HG03432 (cell line): ENCODE results near the gene PRKCH.
A peak's percentile ranks its signal among the peaks of the same experiment; 100 is the strongest.

Experiments used
- ATAC-seq: cut with Tn5 transposase; IDR thresholded peaks from one replicate; pipeline ENCODE4 v1.9.1; 2021; ENCODE audit warnings: mild to moderate bottlenecking, moderate library complexity; ENCODE audit not compliant: unreplicated experiment

Gene PRKCH

GRCh38 chr14:61335049-61335448, 13.7 kb downstream of the PRKCH start:
- ATAC-seq = no peak

- ATAC-seq = no peak
Observed at GRCh38 chr14:61335671-61336275, 14.4 kb downstream of the PRKCH start.

DNA sequence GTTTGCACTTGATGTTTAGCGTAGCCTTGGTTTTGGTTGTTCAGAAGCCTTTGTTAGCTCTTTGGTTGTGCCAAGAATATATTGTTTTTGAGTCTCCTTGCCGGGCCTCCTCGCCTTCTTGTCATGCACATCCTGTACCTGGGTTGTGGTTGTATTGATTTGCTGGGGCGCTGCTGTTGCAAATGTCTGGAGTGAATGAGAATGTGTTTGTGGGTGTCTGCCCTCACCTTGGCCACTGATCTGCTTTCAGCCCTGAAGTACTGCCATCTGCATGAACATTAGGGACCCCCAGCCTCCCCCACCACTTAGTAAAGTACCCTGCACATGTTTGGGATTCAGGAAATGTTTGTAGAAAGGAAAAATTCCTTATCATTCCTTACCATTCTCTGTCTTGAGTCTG, 16.5 kb downstream of the PRKCH start:
- no peak for ATAC-seq

DNA sequence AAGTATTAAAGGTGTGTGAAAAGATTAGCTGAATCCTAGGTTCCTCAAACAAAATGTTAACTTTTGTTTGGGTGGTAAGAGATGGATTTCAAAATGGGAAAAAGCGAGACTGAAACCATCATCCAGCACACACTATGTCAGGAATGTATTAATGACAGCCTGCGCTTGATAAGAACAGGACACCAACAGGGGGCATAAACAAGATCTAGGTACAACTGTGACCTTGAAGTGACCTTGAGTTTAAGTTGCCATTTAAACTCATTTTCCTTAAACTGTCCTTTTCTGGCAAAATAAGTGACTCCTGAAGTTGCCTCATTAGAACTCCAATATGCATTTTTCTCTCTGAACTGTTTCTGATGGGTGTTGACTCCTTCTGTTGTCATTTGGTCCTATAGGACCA, 17.1 kb downstream of the PRKCH start:
- ATAC-seq = no peak

DNA sequence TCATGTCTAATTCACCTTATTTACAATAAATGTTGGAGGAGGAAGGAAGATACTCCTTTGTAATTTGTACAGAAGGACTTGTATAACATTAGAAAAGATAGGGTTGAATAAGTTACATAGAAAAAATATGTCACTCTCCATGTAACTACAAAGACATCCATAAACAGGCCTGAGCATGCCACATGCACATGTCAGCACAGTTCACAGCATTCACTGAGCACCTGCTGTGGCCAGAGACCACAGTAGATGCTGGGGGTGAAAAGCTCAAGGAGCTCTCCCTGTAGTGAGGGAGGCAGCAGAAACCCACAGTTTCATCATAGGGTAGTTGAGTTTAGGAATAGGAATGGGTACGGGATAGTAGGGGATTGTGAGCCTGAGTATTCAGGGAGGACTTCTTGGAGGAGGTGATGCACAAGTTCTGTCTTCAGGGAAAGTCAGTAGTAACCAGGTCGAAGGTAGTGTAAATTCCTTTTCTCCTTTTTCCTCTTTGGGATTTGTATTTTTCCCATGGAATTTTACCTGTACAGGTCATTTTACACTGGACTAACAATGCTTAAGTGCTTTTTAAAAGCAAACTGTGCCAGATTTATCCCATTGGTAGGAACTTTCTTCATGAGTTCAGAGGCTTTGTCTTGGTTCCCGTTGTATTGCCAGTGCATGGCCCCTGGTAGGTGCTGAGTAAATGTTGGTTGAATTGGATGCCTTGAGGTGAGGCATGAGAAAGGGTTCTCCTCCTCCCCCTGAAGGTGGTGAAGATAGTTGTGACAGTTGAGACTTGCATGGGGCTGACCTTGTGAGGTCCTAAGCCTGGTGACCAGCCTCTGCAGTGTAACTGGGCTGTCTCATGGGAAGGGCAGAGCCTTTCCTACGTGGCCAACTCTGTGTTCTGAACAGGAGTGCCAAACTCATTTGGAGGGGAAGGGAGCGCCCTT, 20.2 kb downstream of the PRKCH start:
- ATAC-seq = peak; percentile 30

GRCh38 chr14:61342486-61342885, 21.1 kb downstream of the PRKCH start:
- peak; percentile 38 for ATAC-seq

GRCh38 chr14:61342932-61343331, 21.6 kb downstream of the PRKCH start:
- peak; percentile 1 for ATAC-seq

DNA sequence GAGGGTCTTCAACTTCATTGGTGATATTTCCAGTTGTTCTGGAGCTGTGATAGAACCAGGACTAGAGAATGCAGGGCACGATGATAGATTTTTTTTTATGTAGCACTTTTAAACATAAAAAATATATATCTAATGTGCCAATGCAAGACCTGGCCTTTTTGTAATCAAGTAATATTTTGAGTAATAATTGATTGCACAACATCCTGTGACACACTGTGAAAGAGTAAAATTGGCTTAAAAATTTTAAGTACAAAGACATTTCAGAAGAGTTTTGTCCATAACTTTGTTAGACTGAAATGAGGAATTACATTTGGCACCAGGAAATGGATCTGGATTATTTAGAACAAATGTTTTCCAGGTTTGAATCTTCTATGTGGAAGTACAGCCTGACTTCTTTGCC, 22.1 kb downstream of the PRKCH start:
- ATAC-seq = no peak

DNA sequence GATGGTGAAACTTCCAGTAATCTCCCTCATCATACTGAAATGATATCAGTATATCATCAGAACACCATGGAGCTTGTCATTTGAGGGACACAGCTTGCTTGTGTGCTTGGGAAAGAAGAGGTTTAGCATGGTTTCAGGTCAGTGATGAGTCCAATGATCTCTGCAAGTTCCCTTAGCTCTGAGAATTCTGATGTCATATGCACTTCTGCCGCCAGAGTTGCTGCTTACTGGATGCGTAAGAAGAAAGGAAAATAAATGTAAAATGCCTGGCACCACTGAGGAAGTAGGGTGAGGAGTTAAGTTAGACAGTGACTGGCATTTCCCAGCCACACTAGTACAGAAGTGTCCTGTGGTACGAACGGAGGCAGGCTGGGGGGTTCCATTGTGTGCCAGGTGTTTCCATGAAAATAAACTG, 22.6 kb downstream of the PRKCH start:
- no peak for ATAC-seq

- ATAC-seq = no peak
Observed at GRCh38 chr14:61344437-61345150, 23.2 kb downstream of the PRKCH start.

DNA sequence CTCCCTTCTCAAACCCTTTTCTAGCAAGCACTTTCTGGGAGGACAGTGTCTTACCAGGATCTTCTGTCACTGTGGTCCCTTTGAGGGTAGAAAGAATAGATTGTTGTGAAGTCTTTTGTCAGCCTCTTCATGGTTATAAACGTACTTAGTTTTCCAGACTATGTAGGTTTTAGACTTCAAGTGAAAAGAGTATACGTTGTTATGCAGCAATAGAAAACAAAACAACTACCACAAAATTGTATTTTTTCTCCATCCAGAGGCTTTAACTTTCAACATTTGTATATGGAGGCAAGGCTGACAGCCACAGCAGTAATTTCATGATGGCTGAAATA, 23.7 kb downstream of the PRKCH start:
- no peak for ATAC-seq

DNA sequence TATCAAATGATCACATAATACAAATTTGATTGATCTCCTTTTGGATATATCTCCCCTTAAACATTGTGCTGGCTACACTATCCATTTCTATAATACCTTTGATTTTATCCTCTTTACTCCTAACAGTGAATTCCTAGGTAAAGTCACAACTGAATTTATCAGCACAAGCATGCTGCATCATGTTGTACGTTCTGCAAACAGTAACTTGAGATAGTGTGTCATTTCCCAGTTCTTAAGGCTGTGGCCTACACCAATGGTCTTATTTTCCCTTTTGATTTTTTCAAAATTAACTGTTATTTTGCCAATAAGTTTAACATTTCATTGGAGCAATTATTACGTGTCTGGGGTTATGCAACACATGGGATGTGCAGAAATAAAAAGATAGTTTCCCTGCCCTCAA, 24.8 kb downstream of the PRKCH start:
- ATAC-seq = no peak

DNA sequence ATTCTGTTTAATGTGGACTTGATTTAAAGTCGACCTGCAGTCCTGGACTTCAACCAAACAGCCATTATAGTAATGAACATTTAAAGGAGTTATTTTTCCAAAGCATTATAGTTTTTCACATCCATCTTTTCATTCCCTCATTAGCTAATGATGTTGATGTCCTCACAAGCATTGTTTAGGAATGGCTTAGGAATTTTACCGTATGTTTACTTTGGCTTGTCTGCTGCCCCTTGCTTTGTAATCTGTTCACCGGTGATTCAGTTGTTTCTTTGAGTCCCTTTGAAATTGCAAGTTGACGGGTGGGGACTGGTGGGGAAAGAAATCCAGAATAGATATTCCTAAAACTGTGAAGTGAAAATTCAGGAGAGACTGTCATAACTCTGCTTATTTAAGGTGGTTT, 25.4 kb downstream of the PRKCH start:
- no peak for ATAC-seq

GRCh38 chr14:61347826-61348443, 26.6 kb downstream of the PRKCH start:
- ATAC-seq = no peak

- no peak for ATAC-seq
Observed at GRCh38 chr14:61350427-61351270, 29.3 kb downstream of the PRKCH start.

- no peak for ATAC-seq
Observed at GRCh38 chr14:61351477-61351876, 30.1 kb downstream of the PRKCH start.

- no peak for ATAC-seq
Observed at GRCh38 chr14:61355892-61356325, 34.5 kb downstream of the PRKCH start.

DNA sequence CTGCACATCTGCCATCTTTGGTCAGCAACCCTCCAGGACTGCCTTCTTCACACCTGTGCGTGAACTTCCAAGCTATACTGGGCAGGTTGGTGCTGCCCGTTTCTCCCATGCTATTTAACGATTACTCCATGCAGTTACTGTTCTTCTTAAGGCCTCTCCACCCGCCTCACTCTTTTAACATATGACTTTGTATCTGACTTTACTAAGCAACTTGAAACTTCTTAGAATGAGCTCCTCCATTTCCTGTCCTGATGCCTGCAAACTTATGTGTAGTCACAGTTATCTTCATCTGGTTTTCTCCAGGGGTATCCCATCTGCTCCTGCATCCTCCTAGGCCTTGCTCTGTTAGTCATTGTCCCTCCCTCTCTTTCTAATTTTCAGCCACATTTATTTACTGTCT, 35.7 kb downstream of the PRKCH start:
- no peak for ATAC-seq

DNA sequence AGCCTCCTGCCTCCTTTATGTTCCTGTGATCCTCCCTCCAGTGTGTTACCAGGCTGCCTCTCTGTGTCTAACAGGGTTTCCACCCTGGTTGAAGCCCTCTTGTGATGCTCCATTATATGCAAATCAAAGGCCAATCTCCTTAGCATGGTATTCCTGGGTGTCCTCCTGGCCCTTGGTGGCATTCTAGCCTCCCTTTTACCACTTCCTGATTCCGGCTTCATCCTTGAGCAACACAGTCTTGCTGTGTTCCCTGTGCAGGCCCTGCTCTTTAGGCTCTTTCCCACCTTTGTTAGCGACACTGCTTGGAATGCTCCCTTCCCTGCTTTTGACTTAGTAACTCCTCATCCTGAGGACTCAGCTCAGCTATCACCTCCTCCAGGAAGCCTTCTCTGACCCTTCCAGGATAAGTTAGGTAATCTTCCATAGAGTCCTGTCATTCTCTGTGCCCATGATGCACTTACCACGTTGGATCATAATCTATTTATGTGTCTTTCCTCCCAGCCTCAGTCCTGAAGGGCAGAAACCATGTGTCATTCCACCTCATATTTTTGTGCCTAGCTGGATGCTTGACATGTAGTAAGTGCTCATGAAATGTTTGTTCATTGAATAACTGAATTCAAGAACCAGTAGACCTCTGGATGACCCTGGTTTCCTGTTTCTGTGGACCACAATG, 37.3 kb downstream of the PRKCH start:
- ATAC-seq = no peak
